Uterus (tissue), 4 donors: ENCODE data around the gene PLPP1. TPM values are rescaled to one million over a fixed set of nuclear protein-coding genes. Genes with fewer than 3 reads are reported as not detected.

Experiments used
- DNase-seq, 2 donors: peaks; one replicate each; pipeline ENCODE4 v3.0.0-alpha.2; 2019 to 2020
- H3K27ac ChIP-seq, 2 donors: fragments of 200-600 bp; sonication (generic); 1 replicate in 1 of 2; 2 replicates in 1 of 2; pipeline ENCODE4 v1.5.1; 2016 to 2018
- H3K27me3 ChIP-seq, 2 donors: fragments of 200-600 bp; sonication (generic); one replicate each; pipeline ENCODE4 v1.5.1; 2018 to 2019; ENCODE audit warnings: control low read depth in 1 of 2
- H3K36me3 ChIP-seq, 2 donors: fragments of 200-600 bp; sonication (generic); one replicate each; pipeline ENCODE4 v1.5.1; 2019; ENCODE audit warnings: control low read depth in 1 of 2
- H3K4me1 ChIP-seq, 2 donors: fragments of 200-600 bp; sonication (generic); one replicate each; pipeline ENCODE4 v1.5.1; 2018 to 2019; ENCODE audit warnings: control low read depth in 1 of 2
- H3K4me3 ChIP-seq, 2 donors: fragments of 200-600 bp; sonication (generic); 1 replicate in 1 of 2; 2 replicates in 1 of 2; pipeline ENCODE4 v1.5.1; 2018 to 2019; ENCODE audit warnings: mild to moderate bottlenecking in 1 of 2
- H3K9me3 ChIP-seq, 2 donors: fragments of 200-600 bp; sonication (generic); one replicate each; pipeline ENCODE4 v1.5.1; 2019; ENCODE audit warnings: control low read depth in 1 of 2
- POLR2A ChIP-seq, 2 donors: fragments of 450-650 bp; IDR thresholded peaks; one replicate each; pipeline ENCODE4 v1.6.1; 2016; ENCODE audit warnings: antibody characterized with exemption in 2 of 2, mild to moderate bottlenecking in 1 of 2, moderate library complexity in 1 of 2
- intact Hi-C: fragments of 100-400 bp; cut with DNase I; formaldehyde crosslinking; loops from one replicate; pipeline ENCODE4 v1.15.1; 2023; ENCODE audit warnings: low total_unique reads
- total RNA-seq, 4 donors: library from RNA; depleted of rRNA in 3 of 4; stranded (reverse); fragments of >200 nt in 3 of 4; gene quantifications; one replicate each; pipeline versions ENCODE4 v1.1.0 to v1.2.4, GENCODE V29; 2014 to 2023
- TF ChIP-seq, protein P1 (sequence below), 4 experiments: fragments of 200-600 bp in 2 of 4; fragments of 450-650 bp in 2 of 4; sonication (generic) in 2 of 4; IDR thresholded peaks; one replicate each; pipeline ENCODE4 v1.5.1; 2016 to 2019; ENCODE audit warnings: antibody characterized with exemption in 4 of 4, mild to moderate bottlenecking in 2 of 4, moderate library complexity in 1 of 4
- donor health status: DM: yes; HTN: yes; CAD: no.

PLPP1 gene
- total RNA-seq, 4 donors from 2014 or later: 83.4 to 297 (median 175) TPM

DNA sequence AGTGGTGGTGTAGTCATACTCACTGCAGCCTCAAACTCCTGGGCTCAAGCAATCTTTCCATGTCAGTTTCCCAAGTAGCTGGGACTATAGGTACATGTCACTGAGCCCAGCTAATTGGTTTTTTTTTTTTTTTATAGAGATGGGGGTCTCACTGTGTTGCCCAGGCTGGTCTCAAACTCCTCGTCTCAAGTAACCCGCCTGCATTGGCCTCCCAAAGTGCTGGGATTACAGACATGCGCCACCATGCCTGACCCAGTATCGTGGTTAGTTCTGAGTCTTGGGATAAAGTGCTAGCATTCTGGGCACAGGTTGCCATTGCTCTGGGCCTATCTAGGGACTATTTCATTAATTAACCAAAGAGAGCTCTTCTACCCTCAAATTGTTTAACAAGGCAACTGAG lies 108.3 kb downstream of the PLPP1 start:
- H3K36me3 ChIP-seq: no peaks in the 10 kb centered on the region
- H3K4me1 ChIP-seq: no peaks in the 10 kb centered on the region
- intact Hi-C loops: no loop called here
- H3K9me3 ChIP-seq: no peaks in the 10 kb centered on the region
- no peak for TF ChIP-seq POLR2A (IDR thresholded peaks at IDR 0.05)
- TF ChIP-seq, protein P1, sequence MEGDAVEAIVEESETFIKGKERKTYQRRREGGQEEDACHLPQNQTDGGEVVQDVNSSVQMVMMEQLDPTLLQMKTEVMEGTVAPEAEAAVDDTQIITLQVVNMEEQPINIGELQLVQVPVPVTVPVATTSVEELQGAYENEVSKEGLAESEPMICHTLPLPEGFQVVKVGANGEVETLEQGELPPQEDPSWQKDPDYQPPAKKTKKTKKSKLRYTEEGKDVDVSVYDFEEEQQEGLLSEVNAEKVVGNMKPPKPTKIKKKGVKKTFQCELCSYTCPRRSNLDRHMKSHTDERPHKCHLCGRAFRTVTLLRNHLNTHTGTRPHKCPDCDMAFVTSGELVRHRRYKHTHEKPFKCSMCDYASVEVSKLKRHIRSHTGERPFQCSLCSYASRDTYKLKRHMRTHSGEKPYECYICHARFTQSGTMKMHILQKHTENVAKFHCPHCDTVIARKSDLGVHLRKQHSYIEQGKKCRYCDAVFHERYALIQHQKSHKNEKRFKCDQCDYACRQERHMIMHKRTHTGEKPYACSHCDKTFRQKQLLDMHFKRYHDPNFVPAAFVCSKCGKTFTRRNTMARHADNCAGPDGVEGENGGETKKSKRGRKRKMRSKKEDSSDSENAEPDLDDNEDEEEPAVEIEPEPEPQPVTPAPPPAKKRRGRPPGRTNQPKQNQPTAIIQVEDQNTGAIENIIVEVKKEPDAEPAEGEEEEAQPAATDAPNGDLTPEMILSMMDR (IDR thresholded peaks at IDR 0.05): no peak
- no peak overlapping the region for H3K4me3 ChIP-seq
- peak overlapping the region in 1 of 2 donors; percentile 30 for H3K27ac ChIP-seq
- H3K27me3 ChIP-seq: no peaks in the 10 kb centered on the region
- no peak for DNase-seq

DNA sequence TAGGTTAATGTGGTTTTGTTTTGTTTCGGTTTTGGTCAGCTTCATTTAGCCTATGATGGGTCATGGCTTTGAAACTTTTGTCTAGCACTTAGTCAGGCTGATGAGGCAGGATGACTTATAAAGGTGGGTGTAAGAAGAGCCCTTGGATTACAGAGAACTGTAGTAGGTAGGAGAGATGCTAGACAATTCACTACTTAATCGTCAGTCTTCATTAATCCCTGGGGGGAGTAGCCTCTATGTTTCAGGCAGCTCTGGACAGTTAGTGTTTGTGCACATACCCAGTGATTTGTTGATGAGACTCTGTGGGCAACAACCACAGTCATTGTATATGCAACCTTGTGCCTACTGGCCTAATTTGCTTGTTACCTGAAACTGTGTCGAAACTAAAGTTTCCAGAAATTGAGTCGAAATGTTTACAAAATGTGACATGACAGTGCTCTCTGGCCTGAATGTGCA lies 113.7 kb downstream of the PLPP1 start:
- Histone ChIP-seq H3K9me3 (no peaks in the 10 kb centered on the region), H3K27ac (peak overlapping the region; percentile 45 to 83), H3K4me1 (no peaks in the 10 kb centered on the region), H3K36me3 (no peaks in the 10 kb centered on the region), H3K27me3 (no peaks in the 10 kb centered on the region), H3K4me3 (no peak overlapping the region)
- TF ChIP-seq, protein P1 (IDR thresholded peaks at IDR 0.05): no peak
- TF ChIP-seq POLR2A (IDR thresholded peaks at IDR 0.05): no peak
- intact Hi-C loops: no loop called here
- no peak for DNase-seq

DNA sequence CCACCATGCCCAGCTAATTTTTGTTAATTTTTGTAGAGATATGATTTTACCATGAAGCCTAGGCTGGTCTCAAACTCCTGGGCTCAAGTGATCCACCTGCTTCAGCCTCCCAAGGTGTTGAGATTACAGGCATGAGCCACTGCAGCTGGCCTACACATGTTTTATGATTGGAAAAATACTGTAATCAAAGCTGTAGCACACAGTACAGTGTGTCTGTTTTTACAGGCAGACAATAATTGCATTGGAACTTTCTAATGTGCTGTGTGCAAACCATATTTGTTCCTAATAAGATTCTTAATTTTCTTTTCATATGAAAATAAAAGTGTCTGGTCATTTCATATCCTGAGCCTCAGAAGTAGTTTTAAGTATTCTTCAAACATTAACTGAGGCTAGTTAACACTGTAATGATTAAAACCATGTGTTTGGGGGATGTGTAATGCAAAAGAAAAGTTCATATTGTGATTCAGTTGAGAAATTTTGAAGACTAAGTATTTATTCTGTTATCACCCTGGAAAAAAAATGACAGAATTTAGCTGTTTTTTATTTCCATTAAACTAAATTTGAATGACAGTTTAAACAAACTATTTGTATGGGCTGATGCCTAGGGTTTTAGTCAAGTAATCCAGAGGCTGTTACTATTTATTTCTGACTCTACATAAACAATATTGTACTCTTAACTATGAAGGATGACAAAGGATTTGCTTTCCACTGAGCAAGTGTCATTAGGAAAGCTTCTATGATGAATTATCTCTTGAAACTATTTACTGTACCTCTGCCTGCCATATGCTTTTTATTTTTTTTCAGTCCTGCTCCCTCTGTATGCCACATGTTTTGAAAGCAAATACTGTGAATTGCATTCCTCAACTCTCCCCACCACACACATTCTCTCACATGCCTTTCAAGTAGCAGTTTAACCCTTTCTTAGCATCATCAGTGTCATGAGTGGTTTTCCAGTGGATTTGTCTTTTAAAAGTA lies 115.5 kb downstream of the PLPP1 start:
- Histone ChIP-seq H3K9me3 (no peaks in the 10 kb centered on the region), H3K27me3 (no peaks in the 10 kb centered on the region), H3K27ac (peak overlapping the region; percentile 36 to 83), H3K4me3 (no peak overlapping the region), H3K36me3 (no peaks in the 10 kb centered on the region), H3K4me1 (no peaks in the 10 kb centered on the region)
- intact Hi-C loops: no loop called here
- DNase-seq: no peak
- TF ChIP-seq, protein P1 (IDR thresholded peaks at IDR 0.05): no peak
- TF ChIP-seq POLR2A (IDR thresholded peaks at IDR 0.05): no peak

DNA sequence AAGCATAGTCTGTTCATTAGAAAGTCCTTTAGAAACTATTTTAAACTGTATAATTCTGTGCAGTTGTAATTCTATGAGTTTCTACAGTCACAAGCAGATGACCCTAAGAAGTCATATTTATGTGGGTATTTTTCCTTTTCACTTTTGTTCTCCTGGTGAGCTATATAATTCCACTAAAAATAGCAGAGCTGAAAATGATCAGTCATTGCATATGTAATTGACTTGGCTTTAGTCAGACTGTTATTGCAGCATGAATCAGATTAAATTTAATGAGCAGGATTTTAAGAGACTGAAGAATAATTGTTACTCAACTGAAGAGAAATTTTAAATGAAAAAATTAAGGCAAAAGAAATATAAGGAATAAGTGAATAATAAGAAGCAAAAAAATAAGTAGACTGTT lies 118.5 kb downstream of the PLPP1 start:
- DNase-seq: no peak
- peak overlapping the region in 1 of 2 donors; percentile 14 for H3K27ac ChIP-seq

More for the DNA sequence above, 118.5 kb downstream of the PLPP1 start:
- intact Hi-C loops: no loop called here
- Histone ChIP-seq H3K9me3 (no peaks in the 10 kb centered on the region), H3K4me1 (no peaks in the 10 kb centered on the region), H3K27me3 (no peaks in the 10 kb centered on the region), H3K4me3 (no peak overlapping the region), H3K36me3 (no peaks in the 10 kb centered on the region)
- TF ChIP-seq, protein P1 (IDR thresholded peaks at IDR 0.05): no peak
- TF ChIP-seq POLR2A (IDR thresholded peaks at IDR 0.05): no peak
